Activated gamma-delta T cell (primary cell): ENCODE measurements around the gene GPR148.
"Not testable (repeated sequence)": the region's sequence is repeated elsewhere in the genome, so short reads cannot be mapped to it uniquely, and the experiment has no call there.

ENCODE experiments used
- DNase-seq: peaks from one replicate; lab custom pipeline; 2025; lab: John Stamatoyannopoulos, UW
- total RNA-seq, 2 donors: gene quantifications; one replicate each; lab custom pipeline; 2026; lab: John Stamatoyannopoulos, UW

Gene GPR148
- total RNA-seq, result 0 reads per million in 2 donors

GRCh38 chr2:130728549-130729316 lies at the start of gene GPR148:
Gene GPR148, plus strand, starts transcription at chr2:130729070. Its CDS starts 82 bp downstream, at chr2:130729152.
- DNase-seq, result no peak

GRCh38 chr2:130692041-130692770 lies 36.7 kb upstream of the GPR148 start:
- not testable (repeated sequence) for DNase-seq

GRCh38 chr2:130693474-130693873 lies 35.4 kb upstream of the GPR148 start:
- DNase-seq, result not testable (repeated sequence)

GRCh38 chr2:130703250-130703649 lies 25.6 kb upstream of the GPR148 start:
- not testable (repeated sequence) for DNase-seq

- not testable (repeated sequence) for DNase-seq
These were observed 14.1 kb upstream of the GPR148 start for GRCh38 chr2:130714795-130715194.

GRCh38 chr2:130720036-130720435 lies 8.8 kb upstream of the GPR148 start:
- DNase-seq, result no peak

- no peak for DNase-seq
These were observed 8.3 kb upstream of the GPR148 start for GRCh38 chr2:130720528-130720927.

- no peak for DNase-seq
These were observed 4.4 kb upstream of the GPR148 start for GRCh38 chr2:130724455-130724854.

- DNase-seq, result no peak
These were observed 2.2 kb upstream of the GPR148 start for GRCh38 chr2:130726614-130727180.

GRCh38 chr2:130727286-130727924 lies 1.5 kb upstream of the GPR148 start:
- DNase-seq, result peak; percentile 82

GRCh38 chr2:130728007-130728454 lies 839 bp upstream of the GPR148 start:
- no peak for DNase-seq

- DNase-seq, result no peak
These were observed 741 bp downstream of the GPR148 start for GRCh38 chr2:130729322-130730299.

GRCh38 chr2:130732257-130732656 lies 3.4 kb downstream of the GPR148 start:
- not testable (repeated sequence) for DNase-seq

GRCh38 chr2:130735200-130735599 lies 6.3 kb downstream of the GPR148 start:
- no peak for DNase-seq

- DNase-seq, result no peak
These were observed 7.6 kb downstream of the GPR148 start for GRCh38 chr2:130736487-130736886.

- DNase-seq, result no peak
These were observed 8.7 kb downstream of the GPR148 start for GRCh38 chr2:130737592-130737991.

- no peak for DNase-seq
These were observed 11.8 kb downstream of the GPR148 start for GRCh38 chr2:130740671-130741070.

- no peak for DNase-seq
These were observed 14.4 kb downstream of the GPR148 start for GRCh38 chr2:130743278-130743677.

- no peak for DNase-seq
These were observed 15.6 kb downstream of the GPR148 start for GRCh38 chr2:130744287-130745117.

- no peak for DNase-seq
These were observed 20.2 kb downstream of the GPR148 start for GRCh38 chr2:130749078-130749477.
